ENCODE data around the gene MBLAC1.

MBLAC1 gene

GRCh38 chr7:100148559-100149328, 22.0 kb downstream of the MBLAC1 start, which contains the start of gene LAMTOR4:
LAMTOR4 (plus strand) TSS chr7:100148918; CDS start chr7:100148973, 55 bp downstream.
- Histone ChIP-seq H3K18ac (ENCODE audit: low read depth in 1 of 2, low read length in 2 of 2) (peak within 1 kb of the TSS; percentile 41 to 96), H2BK120ac (ENCODE audit: low read depth, low read length) (peak within 1 kb of the TSS; percentile 23), H3K9me3 (ENCODE audit: control insufficient read depth, low read length) (no peaks in the 10 kb centered on the region), H2BK15ac (ENCODE audit: low read depth, poor library complexity, severe bottlenecking) (peak within 1 kb of the TSS; percentile 8), H4K8ac (ENCODE audit: low read length) (peak within 1 kb of the TSS; percentile 96), H3K9ac (ENCODE audit: low read length) (peak within 1 kb of the TSS; percentile 93), H2BK5ac (ENCODE audit: low read depth, low read length, poor library complexity, severe bottlenecking) (no peak within 1 kb of the TSS), H2BK12ac (ENCODE audit: low read length in 2 of 2) (peak within 1 kb of the TSS in 1 of 2 experiments; percentile 42), H3K4me2 (ENCODE audit: low read length, poor library complexity, severe bottlenecking) (peak within 1 kb of the TSS; percentile 82), H3K4me3 (ENCODE audit: insufficient read depth in 1 of 2, low read depth in 1 of 2, low read length in 2 of 2) (peak within 1 kb of the TSS; percentile 82 to 93), H3K27me3 (ENCODE audit: control insufficient read depth in 1 of 2, insufficient read depth in 1 of 2, low read length in 2 of 2) (no peaks in the 10 kb centered on the region), H3K4me1 (ENCODE audit: control insufficient read depth, insufficient read depth, low read depth, low read length) (peaks cover 9% of the 10 kb centered on the region), H3K36me3 (ENCODE audit: control insufficient read depth in 1 of 2, insufficient read depth in 2 of 2, low read depth in 1 of 2, low read length in 2 of 2) (peaks cover 12 to 21% of the 10 kb centered on the region in 2 experiments), H3K27ac (ENCODE audit: low read length, poor library complexity, severe bottlenecking) (peak within 1 kb of the TSS; percentile 45), H3K23ac (ENCODE audit: low read length in 2 of 2) (peak within 1 kb of the TSS in 1 of 2 experiments; percentile 84), H3K14ac (ENCODE audit: low read length in 2 of 2) (peak within 1 kb of the TSS in 1 of 2 experiments; percentile 98), H2AK5ac (ENCODE audit: low read length, severe bottlenecking) (peak within 1 kb of the TSS; percentile 53), H2AFZ (ENCODE audit: low read depth, low read length) (peak within 1 kb of the TSS; percentile 94), H3K79me1 (replicated peaks; ENCODE audit: low read length, poor library complexity, severe bottlenecking) (peaks cover 12% of the 10 kb centered on the region), H3K4ac (ENCODE audit: low read depth in 1 of 2, low read length in 2 of 2) (peak within 1 kb of the TSS; percentile 61 to 90), H4K91ac (ENCODE audit: low read length) (peak within 1 kb of the TSS; percentile 90)
- WGBS = under 1% methylated on average over 43 of the region's 46 CpGs
- DNase-seq = peak; percentile 99

GRCh38 chr7:100152404-100152803, 25.6 kb downstream of the MBLAC1 start:
- no peak overlapping the region for H2BK120ac ChIP-seq (ENCODE audit: low read depth, low read length)
- H2BK15ac ChIP-seq (ENCODE audit: low read depth, poor library complexity, severe bottlenecking) = no peak overlapping the region
- H3K23ac ChIP-seq (ENCODE audit: low read length in 2 of 2) = no peak overlapping the region
- no peak overlapping the region for H4K91ac ChIP-seq (ENCODE audit: low read length)
- H2BK5ac ChIP-seq (ENCODE audit: low read depth, low read length, poor library complexity, severe bottlenecking) = no peak overlapping the region
- no peak overlapping the region for H2BK12ac ChIP-seq (ENCODE audit: low read length in 2 of 2)
- H3K14ac ChIP-seq (ENCODE audit: low read length in 2 of 2) = no peak overlapping the region
- no peaks in the 10 kb centered on the region for H3K9me3 ChIP-seq (ENCODE audit: control insufficient read depth, low read length)
- H3K18ac ChIP-seq (ENCODE audit: low read depth in 1 of 2, low read length in 2 of 2) = no peak overlapping the region
- no peak overlapping the region for H3K9ac ChIP-seq (ENCODE audit: low read length)
- H4K8ac ChIP-seq (ENCODE audit: low read length) = no peak overlapping the region
- no peak overlapping the region for H2AK5ac ChIP-seq (ENCODE audit: low read length, severe bottlenecking)
- H3K36me3 ChIP-seq (ENCODE audit: control insufficient read depth in 1 of 2, insufficient read depth in 2 of 2, low read depth in 1 of 2, low read length in 2 of 2) = peaks cover 43 to 51% of the 10 kb centered on the region in 2 experiments
- H3K4me2 ChIP-seq (ENCODE audit: low read length, poor library complexity, severe bottlenecking) = no peak overlapping the region
- peaks cover 28% of the 10 kb centered on the region for H3K4me1 ChIP-seq (ENCODE audit: control insufficient read depth, insufficient read depth, low read depth, low read length)
- no peak overlapping the region for H3K27ac ChIP-seq (ENCODE audit: low read length, poor library complexity, severe bottlenecking)
- H3K4ac ChIP-seq (ENCODE audit: low read depth in 1 of 2, low read length in 2 of 2) = no peak overlapping the region
- no peak for DNase-seq
- H3K4me3 ChIP-seq (ENCODE audit: insufficient read depth in 1 of 2, low read depth in 1 of 2, low read length in 2 of 2) = no peak overlapping the region
- no peaks in the 10 kb centered on the region for H3K27me3 ChIP-seq (ENCODE audit: control insufficient read depth in 1 of 2, insufficient read depth in 1 of 2, low read length in 2 of 2)
- H2AFZ ChIP-seq (ENCODE audit: low read depth, low read length) = no peak overlapping the region
- peaks cover 29% of the 10 kb centered on the region for H3K79me1 ChIP-seq (replicated peaks; ENCODE audit: low read length, poor library complexity, severe bottlenecking)

GRCh38 chr7:100152937-100153666, 26.3 kb downstream of the MBLAC1 start:
- no peak overlapping the region for H4K8ac ChIP-seq (ENCODE audit: low read length)
- no peak overlapping the region for H3K9ac ChIP-seq (ENCODE audit: low read length)
- 96% methylated on average over 17 of the region's 18 CpGs for WGBS
- peaks cover 43 to 51% of the 10 kb centered on the region in 2 experiments for H3K36me3 ChIP-seq (ENCODE audit: control insufficient read depth in 1 of 2, insufficient read depth in 2 of 2, low read depth in 1 of 2, low read length in 2 of 2)
- H3K79me1 ChIP-seq (replicated peaks; ENCODE audit: low read length, poor library complexity, severe bottlenecking) = peaks cover 31% of the 10 kb centered on the region
- H2BK120ac ChIP-seq (ENCODE audit: low read depth, low read length) = no peak overlapping the region
- H3K18ac ChIP-seq (ENCODE audit: low read depth in 1 of 2, low read length in 2 of 2) = no peak overlapping the region
- H3K4me1 ChIP-seq (ENCODE audit: control insufficient read depth, insufficient read depth, low read depth, low read length) = peaks cover 33% of the 10 kb centered on the region
- H2BK15ac ChIP-seq (ENCODE audit: low read depth, poor library complexity, severe bottlenecking) = no peak overlapping the region
- H2AFZ ChIP-seq (ENCODE audit: low read depth, low read length) = no peak overlapping the region
- no peak overlapping the region for H3K23ac ChIP-seq (ENCODE audit: low read length in 2 of 2)
- H4K91ac ChIP-seq (ENCODE audit: low read length) = no peak overlapping the region
- H2BK5ac ChIP-seq (ENCODE audit: low read depth, low read length, poor library complexity, severe bottlenecking) = no peak overlapping the region
- no peak overlapping the region for H3K14ac ChIP-seq (ENCODE audit: low read length in 2 of 2)
- H3K4me3 ChIP-seq (ENCODE audit: insufficient read depth in 1 of 2, low read depth in 1 of 2, low read length in 2 of 2) = no peak overlapping the region
- H3K27ac ChIP-seq (ENCODE audit: low read length, poor library complexity, severe bottlenecking) = no peak overlapping the region
- H2AK5ac ChIP-seq (ENCODE audit: low read length, severe bottlenecking) = no peak overlapping the region
- H2BK12ac ChIP-seq (ENCODE audit: low read length in 2 of 2) = no peak overlapping the region
- DNase-seq = no peak
- H3K4me2 ChIP-seq (ENCODE audit: low read length, poor library complexity, severe bottlenecking) = no peak overlapping the region
- H3K4ac ChIP-seq (ENCODE audit: low read depth in 1 of 2, low read length in 2 of 2) = no peak overlapping the region
- H3K9me3 ChIP-seq (ENCODE audit: control insufficient read depth, low read length) = no peaks in the 10 kb centered on the region
- H3K27me3 ChIP-seq (ENCODE audit: control insufficient read depth in 1 of 2, insufficient read depth in 1 of 2, low read length in 2 of 2) = no peaks in the 10 kb centered on the region

All from mesenchymal stem cell (in vitro differentiated cells and primary cell).